ENCODE results near the gene SMCO3.
A peak's percentile ranks its signal among the peaks of the same experiment; 100 is the strongest.

The SMCO3 gene

DNA sequence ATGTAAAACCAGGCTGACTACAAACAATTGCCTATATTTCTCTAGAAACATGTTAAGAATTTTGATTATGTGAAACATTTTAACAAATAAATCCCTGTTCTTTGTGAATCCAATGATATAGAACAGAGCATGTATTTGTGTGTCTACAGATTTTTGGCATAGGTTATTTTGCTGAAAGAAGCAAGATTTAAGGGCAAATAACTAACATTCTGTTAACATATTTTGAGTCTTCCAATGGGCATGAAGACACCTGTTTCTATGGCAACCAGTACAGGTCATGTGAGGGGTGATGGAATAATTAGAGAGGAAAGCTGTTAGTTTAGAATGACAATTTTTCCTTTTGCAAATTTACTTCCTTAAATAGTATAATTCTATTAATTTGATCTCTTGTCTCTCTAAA is 20.5 kb upstream of the SMCO3 start:
- H3K27me3 ChIP-seq: no peaks in the 10 kb centered on the region

DNA sequence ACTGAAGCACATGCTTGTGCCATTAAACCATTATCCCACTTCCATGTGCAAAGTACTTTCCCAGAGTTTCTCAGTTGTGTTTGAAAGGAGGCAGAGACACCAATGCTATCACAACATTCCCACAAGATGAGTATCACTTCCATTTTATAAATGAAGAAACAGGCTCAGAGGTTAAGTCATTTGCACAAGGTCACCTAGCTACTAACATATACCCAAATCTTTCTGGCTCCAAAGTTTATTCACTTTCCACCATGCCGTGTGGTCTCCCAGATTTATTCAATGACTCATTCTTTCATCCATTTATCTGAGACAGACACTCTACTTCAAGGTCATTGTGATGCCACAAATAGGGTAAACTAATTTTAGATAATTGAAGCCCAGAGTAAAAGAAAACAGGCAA is 20.0 kb upstream of the SMCO3 start:
- TF ChIP-seq, protein P1, sequence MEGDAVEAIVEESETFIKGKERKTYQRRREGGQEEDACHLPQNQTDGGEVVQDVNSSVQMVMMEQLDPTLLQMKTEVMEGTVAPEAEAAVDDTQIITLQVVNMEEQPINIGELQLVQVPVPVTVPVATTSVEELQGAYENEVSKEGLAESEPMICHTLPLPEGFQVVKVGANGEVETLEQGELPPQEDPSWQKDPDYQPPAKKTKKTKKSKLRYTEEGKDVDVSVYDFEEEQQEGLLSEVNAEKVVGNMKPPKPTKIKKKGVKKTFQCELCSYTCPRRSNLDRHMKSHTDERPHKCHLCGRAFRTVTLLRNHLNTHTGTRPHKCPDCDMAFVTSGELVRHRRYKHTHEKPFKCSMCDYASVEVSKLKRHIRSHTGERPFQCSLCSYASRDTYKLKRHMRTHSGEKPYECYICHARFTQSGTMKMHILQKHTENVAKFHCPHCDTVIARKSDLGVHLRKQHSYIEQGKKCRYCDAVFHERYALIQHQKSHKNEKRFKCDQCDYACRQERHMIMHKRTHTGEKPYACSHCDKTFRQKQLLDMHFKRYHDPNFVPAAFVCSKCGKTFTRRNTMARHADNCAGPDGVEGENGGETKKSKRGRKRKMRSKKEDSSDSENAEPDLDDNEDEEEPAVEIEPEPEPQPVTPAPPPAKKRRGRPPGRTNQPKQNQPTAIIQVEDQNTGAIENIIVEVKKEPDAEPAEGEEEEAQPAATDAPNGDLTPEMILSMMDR (IDR thresholded peaks at IDR 0.05; ENCODE audit: low read depth, low read length): no peak

More for the DNA sequence above, 20.5 kb upstream of the SMCO3 start:
- TF ChIP-seq, protein P1 (IDR thresholded peaks at IDR 0.05; ENCODE audit: low read depth, low read length): no peak
- Histone ChIP-seq H3K36me3 (no peaks in the 10 kb centered on the region), H3K4me3 (ENCODE audit: low read depth, low read length) (no peak overlapping the region), H3K9me3 (no peaks in the 10 kb centered on the region), H3K4me1 (peaks cover 28% of the 10 kb centered on the region)
- no peak for DNase-seq

DNA sequence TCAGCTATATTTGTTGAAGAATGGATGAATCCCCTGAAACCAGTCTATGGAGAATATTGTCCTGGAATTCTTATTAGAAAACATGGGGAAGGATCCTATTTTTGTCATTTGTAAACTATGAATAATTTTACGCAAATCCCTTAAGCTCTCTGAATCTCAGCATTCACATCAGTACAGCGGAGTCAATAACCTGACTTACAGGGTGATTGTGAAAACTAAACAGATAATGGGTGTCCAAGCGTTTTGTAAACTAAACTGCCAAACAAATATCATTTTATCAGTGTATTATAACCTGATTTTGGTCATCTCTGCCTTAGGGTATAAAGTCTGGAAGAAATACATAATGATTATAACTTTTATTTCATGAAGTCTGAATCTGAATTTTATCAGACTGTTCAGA is 19.4 kb upstream of the SMCO3 start:
- no peaks in the 10 kb centered on the region for H3K27me3 ChIP-seq
- H3K9me3 ChIP-seq: no peaks in the 10 kb centered on the region
- H3K4me3 ChIP-seq (ENCODE audit: low read depth, low read length): no peak overlapping the region
- DNase-seq: no peak
- TF ChIP-seq, protein P1 (IDR thresholded peaks at IDR 0.05; ENCODE audit: low read depth, low read length): no peak
- no peaks in the 10 kb centered on the region for H3K36me3 ChIP-seq
- peaks cover 28% of the 10 kb centered on the region for H3K4me1 ChIP-seq

More for the DNA sequence above, 20.0 kb upstream of the SMCO3 start:
- no peak for DNase-seq
- Histone ChIP-seq H3K9me3 (no peaks in the 10 kb centered on the region), H3K36me3 (no peaks in the 10 kb centered on the region), H3K4me1 (peaks cover 28% of the 10 kb centered on the region), H3K27me3 (no peaks in the 10 kb centered on the region), H3K4me3 (ENCODE audit: low read depth, low read length) (no peak overlapping the region)

DNA sequence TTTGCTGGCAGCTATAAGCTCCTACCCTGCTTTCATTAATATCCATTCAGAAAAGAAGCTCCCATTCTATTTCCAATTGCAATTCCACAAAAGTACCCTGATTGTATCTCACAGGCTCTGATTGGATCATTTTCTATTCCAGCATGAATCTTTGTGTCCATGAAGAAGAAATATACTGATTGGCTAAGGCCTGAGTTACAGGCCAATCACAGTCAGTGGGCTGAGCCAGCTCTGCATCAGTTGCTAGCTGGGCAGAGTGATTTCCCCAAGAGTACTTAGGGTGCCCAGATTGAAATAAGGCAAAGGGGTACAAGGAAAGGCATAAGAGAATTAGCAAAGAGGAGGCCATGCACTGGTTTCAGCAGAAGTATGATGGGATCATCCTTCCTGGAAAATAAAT is 14.9 kb upstream of the SMCO3 start:
- H3K4me1 ChIP-seq: peaks cover 9% of the 10 kb centered on the region
- peak; percentile 26 for DNase-seq
- H3K4me3 ChIP-seq (ENCODE audit: low read depth, low read length): no peak overlapping the region
- H3K9me3 ChIP-seq: no peaks in the 10 kb centered on the region
- H3K27me3 ChIP-seq: no peaks in the 10 kb centered on the region
- TF ChIP-seq, protein P1 (IDR thresholded peaks at IDR 0.05; ENCODE audit: low read depth, low read length): no peak
- H3K36me3 ChIP-seq: no peaks in the 10 kb centered on the region

DNA sequence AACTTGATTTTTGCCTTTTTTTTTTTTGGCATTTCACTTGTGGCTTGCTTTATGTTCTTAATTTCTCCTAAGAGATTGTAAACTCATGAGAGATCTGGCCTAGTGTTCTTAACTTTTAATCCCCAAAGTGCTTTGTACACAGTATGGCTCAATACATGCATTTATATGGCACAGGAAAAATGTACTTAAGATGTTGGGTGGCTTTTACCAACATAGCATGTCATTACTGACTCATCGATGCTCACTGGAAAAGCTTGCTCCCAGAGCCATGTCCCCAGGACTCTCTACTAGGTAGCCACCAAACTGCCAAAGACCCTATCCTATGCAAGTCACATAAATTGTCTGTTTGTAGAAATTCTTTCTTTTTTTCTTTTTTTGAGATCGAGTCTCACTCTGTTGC is 13.1 kb upstream of the SMCO3 start:
- TF ChIP-seq, protein P1 (IDR thresholded peaks at IDR 0.05; ENCODE audit: low read depth, low read length): no peak
- Histone ChIP-seq H3K4me1 (no peaks in the 10 kb centered on the region; the same call in 1 of the 2 replicates), H3K9me3 (no peaks in the 10 kb centered on the region), H3K27me3 (no peaks in the 10 kb centered on the region), H3K36me3 (no peaks in the 10 kb centered on the region), H3K4me3 (ENCODE audit: low read depth, low read length) (no peak overlapping the region)
- DNase-seq: no peak

DNA sequence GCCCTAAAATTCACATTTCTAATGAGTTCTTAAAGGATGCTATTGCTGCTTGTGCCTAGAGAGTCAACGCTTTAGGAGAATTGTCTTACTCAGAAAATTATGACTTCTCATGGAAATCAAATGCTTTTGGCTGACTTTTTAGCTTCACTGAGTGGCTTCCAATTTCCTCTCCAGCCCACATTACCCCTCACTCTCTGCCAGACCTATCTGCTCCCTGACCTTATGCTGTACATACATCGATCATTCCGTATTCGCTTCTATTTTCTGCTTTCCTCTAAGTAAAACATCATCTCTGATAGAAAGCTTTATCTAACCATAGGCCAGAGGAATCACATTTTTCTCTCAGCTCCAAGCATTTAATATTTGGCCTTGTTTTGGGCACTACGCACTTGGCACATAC is 12.5 kb upstream of the SMCO3 start:
- H3K9me3 ChIP-seq: no peaks in the 10 kb centered on the region
- H3K4me3 ChIP-seq (ENCODE audit: low read depth, low read length): no peak overlapping the region
- no peaks in the 10 kb centered on the region; the same call in 1 of the 2 replicates for H3K4me1 ChIP-seq
- TF ChIP-seq, protein P1 (IDR thresholded peaks at IDR 0.05; ENCODE audit: low read depth, low read length): no peak
- no peak for DNase-seq
- H3K36me3 ChIP-seq: no peaks in the 10 kb centered on the region
- no peaks in the 10 kb centered on the region for H3K27me3 ChIP-seq

Data from BE2C (cell line).